Heart left ventricle (tissue), 16 donors: Measurements from ENCODE around the gene PARD3. TPM values are rescaled to one million over a fixed set of nuclear protein-coding genes. Genes with fewer than 3 reads are reported as not detected.

Source experiments
- ATAC-seq, 4 donors: fragments of 200-7000 bp; cut with Tn5 transposase; one replicate each; pipeline ENCODE4 v1.9.1; 2020 to 2022; ENCODE audit warnings: moderate library complexity in 4 of 4, mild to moderate bottlenecking in 3 of 4, moderate number of reproducible peaks in 1 of 4
- DNase-seq, 5 donors: peaks; one replicate each; pipeline ENCODE4 v3.0.0-alpha.2; 2020
- H3K27ac ChIP-seq, 12 donors: fragments of 200-600 bp; sonication (generic) in 4 of 12; one replicate each; pipeline versions ENCODE4 v1.5.0 to v1.8.0; 2016 to 2022; ENCODE audit warnings: mild to moderate bottlenecking in 2 of 12
- H3K27me3 ChIP-seq, 9 donors: fragments of 200-600 bp; sonication (generic) in 2 of 9; one replicate each; pipeline versions ENCODE4 v1.5.1 to v1.8.0; 2016 to 2022; ENCODE audit warnings: mild to moderate bottlenecking in 3 of 9
- H3K36me3 ChIP-seq, 9 donors: fragments of 200-600 bp; sonication (generic) in 2 of 9; one replicate each; pipeline versions ENCODE4 v1.5.0 to v1.8.0; 2018 to 2022; ENCODE audit warnings: mild to moderate bottlenecking in 2 of 9
- H3K4me1 ChIP-seq, 12 donors: fragments of 200-600 bp; sonication (generic) in 4 of 12; one replicate each; pipeline versions ENCODE4 v1.5.0 to v1.8.0; 2016 to 2022; ENCODE audit warnings: mild to moderate bottlenecking in 3 of 12
- H3K4me3 ChIP-seq, 12 donors: fragments of 200-600 bp; sonication (generic) in 4 of 12; one replicate each; pipeline versions ENCODE4 v1.5.0 to v1.8.0; 2017 to 2022; ENCODE audit warnings: mild to moderate bottlenecking in 9 of 12, moderate library complexity in 4 of 12
- H3K9me3 ChIP-seq, 12 donors: fragments of 200-600 bp; sonication (generic) in 4 of 12; one replicate each; pipeline versions ENCODE4 v1.5.0 to v1.8.0; 2016 to 2022; ENCODE audit warnings: mild to moderate bottlenecking in 1 of 12
- POLR2A ChIP-seq, 2 donors: fragments of 450-650 bp; IDR thresholded peaks; one replicate each; pipeline ENCODE4 v1.6.1; 2017; ENCODE audit warnings: antibody characterized with exemption in 2 of 2, mild to moderate bottlenecking in 2 of 2, moderate library complexity in 2 of 2
- WGBS, 4 donors: extraction: QIAGEN DNeasy Blood & Tissue Kit in 2 of 4; methylation state at CpG; one replicate each; pipeline versions ENCODE4 v1.1.5 to v1.1.7; 2013 to 2018; 5-methylcytosine and 5-hydroxymethylcytosine counted together
- intact Hi-C, 10 donors: fragments of 100-400 bp; cut with DNase I; formaldehyde crosslinking; loops; one replicate each; pipeline versions ENCODE4 v1.11.1 to v1.14.2; 2022
- polyA plus RNA-seq, 2 donors: library from polyadenylated mRNA; stranded (reverse); fragments of 200-250 nt; gene quantifications; one replicate each; pipeline ENCODE4 v1.2.3, GENCODE V29; 2013
- total RNA-seq, 9 donors: library from RNA; depleted of rRNA in 2 of 9; stranded (reverse); fragments of >200 nt in 2 of 9; fragmentation: NEBNext Ultra II Directional in 3 of 9; extraction: Animal tissue kit (Norgen Biotek cat#: 25700) in 3 of 9; gene quantifications; one replicate each; pipeline versions ENCODE4 v1.1.0 to v1.2.4, GENCODE V29; 2016 to 2023
- TF ChIP-seq, protein P1 (sequence below), 12 donors: fragments of 200-600 bp; sonication (generic) in 4 of 12; IDR thresholded peaks; one replicate each; pipeline versions ENCODE4 v1.5.0 to v1.8.0; 2018 to 2022; ENCODE audit warnings: antibody characterized with exemption in 12 of 12, mild to moderate bottlenecking in 5 of 12
- donor health status: ischemic (EF 13 %, LVEDD 7.1; RV severe dilation, severe dysfunction).
- donor health status: healthy with polysubstance abuse.
- donor health status: DM: no; HTN: yes; CAD: no.
- donor health status: DM: no; HTN: no; CAD: no.
- donor health status: ischemic (EF 25% LVEDD 6.9; RV normal size, moderate dysfunction).
- donor health status: ischemic (EF 25% LVEDD 5.7; RV mildly dilated, moderate dysfunction).
- donor health status: healthy.
- donor health status: DM: yes; HTN: yes; CAD: no.
- donor health status: ischemic (EF 35%, LVEDD 5.7; RV mildly dilated, moderate dysfunction).
- donor health status: nonischemic (EF 11% LVEDD 7.7; RV severe dilation, severe dysfunction).
- donor health status: DM: yes; HTN: yes; CAD: no.
- donor health status: PGD.
- donor health status: ischemic (EF 29% LVEDD 5.4; RV normal size, mild dysfunction).
- donor health status: nonischemic (EF 23%, LVEDD 6.1; RV moderate dilation, normal function).

The PARD3 gene
- total and polyA plus RNA-seq, 11 donors: 24.8 to 69.7 (median 33.1) TPM

DNA sequence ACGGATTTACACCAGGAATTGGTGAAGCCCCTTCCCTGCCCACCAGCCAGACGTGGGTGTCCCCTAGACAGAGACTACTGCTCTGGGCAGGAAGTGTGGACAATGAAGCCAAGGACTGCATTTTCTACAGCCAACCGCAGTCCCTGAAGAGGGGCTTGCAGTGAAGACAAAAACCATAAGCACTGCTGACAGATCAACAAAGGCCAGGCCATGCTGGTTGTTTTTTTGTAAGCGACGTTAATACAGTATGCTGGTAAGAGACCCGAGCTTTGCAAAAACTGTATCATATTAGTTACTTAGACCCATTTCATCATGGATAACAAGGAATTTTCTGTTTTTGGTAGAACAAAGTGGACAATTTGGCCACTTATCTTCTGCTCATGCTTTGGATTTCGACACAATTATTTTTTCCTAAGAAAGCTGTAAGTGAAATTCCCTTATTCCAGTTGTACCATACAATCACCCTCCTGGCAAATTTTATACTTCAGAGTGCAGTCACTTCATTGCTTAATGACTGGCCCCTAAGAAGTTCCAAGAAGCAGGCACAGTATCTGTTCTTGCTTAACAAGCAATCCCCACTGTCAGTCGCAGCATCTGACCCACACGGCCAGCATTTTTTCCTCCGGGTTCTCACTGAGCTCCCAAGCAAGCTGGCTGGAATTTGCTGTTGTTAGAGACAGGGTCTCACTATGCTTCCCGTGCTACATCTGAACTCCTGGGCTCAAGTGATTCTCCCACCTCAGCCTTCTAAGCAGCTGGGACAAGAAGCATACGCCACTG is 163.5 kb downstream of the PARD3 start:
- intact Hi-C loops: loop anchor here in 3 of 10 donors (5.0 to 10.0 kb wide), 2 partner anchors 311 to 313 kb away; no protein-coding TSS in a partner anchor
- H3K4me3 ChIP-seq: no peak overlapping the region
- no peaks in the 10 kb centered on the region for H3K36me3 ChIP-seq
- TF ChIP-seq, protein P1, sequence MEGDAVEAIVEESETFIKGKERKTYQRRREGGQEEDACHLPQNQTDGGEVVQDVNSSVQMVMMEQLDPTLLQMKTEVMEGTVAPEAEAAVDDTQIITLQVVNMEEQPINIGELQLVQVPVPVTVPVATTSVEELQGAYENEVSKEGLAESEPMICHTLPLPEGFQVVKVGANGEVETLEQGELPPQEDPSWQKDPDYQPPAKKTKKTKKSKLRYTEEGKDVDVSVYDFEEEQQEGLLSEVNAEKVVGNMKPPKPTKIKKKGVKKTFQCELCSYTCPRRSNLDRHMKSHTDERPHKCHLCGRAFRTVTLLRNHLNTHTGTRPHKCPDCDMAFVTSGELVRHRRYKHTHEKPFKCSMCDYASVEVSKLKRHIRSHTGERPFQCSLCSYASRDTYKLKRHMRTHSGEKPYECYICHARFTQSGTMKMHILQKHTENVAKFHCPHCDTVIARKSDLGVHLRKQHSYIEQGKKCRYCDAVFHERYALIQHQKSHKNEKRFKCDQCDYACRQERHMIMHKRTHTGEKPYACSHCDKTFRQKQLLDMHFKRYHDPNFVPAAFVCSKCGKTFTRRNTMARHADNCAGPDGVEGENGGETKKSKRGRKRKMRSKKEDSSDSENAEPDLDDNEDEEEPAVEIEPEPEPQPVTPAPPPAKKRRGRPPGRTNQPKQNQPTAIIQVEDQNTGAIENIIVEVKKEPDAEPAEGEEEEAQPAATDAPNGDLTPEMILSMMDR (IDR thresholded peaks at IDR 0.05): no peak
- no peak for TF ChIP-seq POLR2A (IDR thresholded peaks at IDR 0.05)
- no peaks in the 10 kb centered on the region for H3K9me3 ChIP-seq
- H3K27me3 ChIP-seq: no peaks in the 10 kb centered on the region
- 37 to 47% (median 42%) methylated on average over 12 of the region's 12 CpGs for WGBS, 4 donors
- no peak for DNase-seq
- peak in 3 of 4 donors; percentile 13 to 17 (median 16) for ATAC-seq
- H3K27ac ChIP-seq: no peak overlapping the region
- peaks cover 0 to 39% (median 22%) of the 10 kb centered on the region in 12 donors for H3K4me1 ChIP-seq

DNA sequence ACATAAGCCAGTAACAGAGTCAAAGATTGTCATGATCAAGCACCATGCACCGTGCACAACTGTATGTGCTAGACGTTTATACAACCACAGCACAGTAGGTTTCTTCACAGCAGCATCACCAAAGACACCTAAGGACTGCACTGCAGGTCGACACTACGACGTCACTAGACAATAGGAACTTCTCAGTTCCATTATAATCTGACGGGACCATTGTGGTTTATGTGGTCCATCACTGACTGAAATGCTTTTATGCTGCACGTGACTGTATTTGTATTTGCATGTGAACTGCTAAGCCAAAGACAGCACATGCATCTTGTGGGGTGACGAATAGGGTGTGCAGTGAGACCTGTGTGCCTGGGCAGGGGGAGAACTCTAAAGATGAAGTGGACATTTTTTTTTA is 164.9 kb downstream of the PARD3 start:
- no peak overlapping the region for H3K27ac ChIP-seq
- peaks cover 0 to 38% (median 26%) of the 10 kb centered on the region in 12 donors for H3K4me1 ChIP-seq
- DNase-seq: no peak
- H3K36me3 ChIP-seq: no peaks in the 10 kb centered on the region
- no peak overlapping the region for H3K4me3 ChIP-seq
- 88 to 93% (median 90%) methylated on average over 8 of the region's 8 CpGs for WGBS, 4 donors
- intact Hi-C loops: loop anchor here in 3 of 10 donors (5.0 to 10.0 kb wide), 2 partner anchors 312 to 315 kb away; no protein-coding TSS in a partner anchor
- H3K9me3 ChIP-seq: no peaks in the 10 kb centered on the region
- no peaks in the 10 kb centered on the region for H3K27me3 ChIP-seq
- TF ChIP-seq POLR2A (IDR thresholded peaks at IDR 0.05): no peak
- TF ChIP-seq, protein P1 (IDR thresholded peaks at IDR 0.05): no peak
- no peak for ATAC-seq

DNA sequence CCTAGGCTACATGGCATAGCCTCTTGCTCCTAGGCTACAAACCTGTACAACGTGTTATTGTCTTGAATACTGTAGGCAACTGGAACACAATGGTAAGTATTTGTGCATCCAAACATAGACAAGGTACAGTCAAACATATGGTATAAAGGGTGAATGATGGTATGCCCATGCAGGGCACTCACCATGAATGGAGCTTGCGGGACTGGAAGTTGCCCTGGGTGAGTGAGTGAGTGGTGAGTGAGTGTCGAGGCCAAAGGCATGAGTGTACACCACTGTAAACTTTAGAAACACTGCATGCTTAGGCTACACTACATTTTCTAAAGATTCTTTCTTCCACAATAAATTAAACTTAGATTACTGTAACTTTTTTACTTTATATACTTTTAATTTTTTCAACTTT is 165.7 kb downstream of the PARD3 start:
- intact Hi-C loops: no loop called here
- DNase-seq: no peak

DNA sequence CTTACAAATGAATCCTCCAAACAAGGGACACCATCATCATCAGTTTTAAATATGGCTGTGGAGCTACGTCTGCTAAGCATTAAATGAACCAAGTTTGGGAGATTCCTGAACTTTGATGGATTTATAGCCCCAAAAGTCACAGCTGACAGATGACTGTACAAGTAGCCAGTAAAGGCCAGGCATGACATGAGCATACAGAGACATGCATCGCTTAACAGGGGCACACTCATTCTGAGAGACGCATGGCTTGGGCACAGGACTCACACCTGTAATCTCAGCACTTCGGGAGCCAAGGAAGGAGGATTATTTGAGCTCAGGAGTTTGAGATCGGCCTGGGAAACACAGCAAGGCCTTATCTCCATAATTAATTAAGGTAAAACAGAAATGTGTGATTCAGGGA is 166.2 kb downstream of the PARD3 start:
- no peak for TF ChIP-seq POLR2A (IDR thresholded peaks at IDR 0.05)
- TF ChIP-seq, protein P1 (IDR thresholded peaks at IDR 0.05): no peak
- no peaks in the 10 kb centered on the region for H3K27me3 ChIP-seq
- 83 to 97% (median 93%) methylated on average over 5 of the region's 5 CpGs for WGBS, 4 donors
- no peak overlapping the region for H3K27ac ChIP-seq
- H3K4me1 ChIP-seq: peaks cover 0 to 47% (median 29%) of the 10 kb centered on the region in 12 donors
- ATAC-seq (no peak), DNase-seq (no peak)
- H3K9me3 ChIP-seq: no peaks in the 10 kb centered on the region
- H3K36me3 ChIP-seq: no peaks in the 10 kb centered on the region
- H3K4me3 ChIP-seq: no peak overlapping the region
- intact Hi-C loops: no loop called here

More for the DNA sequence above, 165.7 kb downstream of the PARD3 start:
- Histone ChIP-seq H3K9me3 (no peaks in the 10 kb centered on the region), H3K4me3 (no peak overlapping the region), H3K36me3 (no peaks in the 10 kb centered on the region), H3K27ac (no peak overlapping the region), H3K4me1 (peaks cover 0 to 42% (median 27%) of the 10 kb centered on the region in 12 donors), H3K27me3 (no peaks in the 10 kb centered on the region)
- WGBS, 4 donors: 96 to 98% (median 97%) methylated on average over 3 of the region's 3 CpGs
- no peak for TF ChIP-seq POLR2A (IDR thresholded peaks at IDR 0.05)
- TF ChIP-seq, protein P1 (IDR thresholded peaks at IDR 0.05): no peak
- ATAC-seq: no peak
